Right forelimb (tissue), 1 donor: ENCODE measurements around the gene BCAS2.
"Not testable (repeated sequence)": the region's sequence is repeated elsewhere in the genome, so short reads cannot be mapped to it uniquely, and the experiment has no call there.

Source experiments
- DNase-seq: peaks from one replicate; pipeline ENCODE4 v3.0.0-alpha.2; 2018

Gene BCAS2

DNA sequence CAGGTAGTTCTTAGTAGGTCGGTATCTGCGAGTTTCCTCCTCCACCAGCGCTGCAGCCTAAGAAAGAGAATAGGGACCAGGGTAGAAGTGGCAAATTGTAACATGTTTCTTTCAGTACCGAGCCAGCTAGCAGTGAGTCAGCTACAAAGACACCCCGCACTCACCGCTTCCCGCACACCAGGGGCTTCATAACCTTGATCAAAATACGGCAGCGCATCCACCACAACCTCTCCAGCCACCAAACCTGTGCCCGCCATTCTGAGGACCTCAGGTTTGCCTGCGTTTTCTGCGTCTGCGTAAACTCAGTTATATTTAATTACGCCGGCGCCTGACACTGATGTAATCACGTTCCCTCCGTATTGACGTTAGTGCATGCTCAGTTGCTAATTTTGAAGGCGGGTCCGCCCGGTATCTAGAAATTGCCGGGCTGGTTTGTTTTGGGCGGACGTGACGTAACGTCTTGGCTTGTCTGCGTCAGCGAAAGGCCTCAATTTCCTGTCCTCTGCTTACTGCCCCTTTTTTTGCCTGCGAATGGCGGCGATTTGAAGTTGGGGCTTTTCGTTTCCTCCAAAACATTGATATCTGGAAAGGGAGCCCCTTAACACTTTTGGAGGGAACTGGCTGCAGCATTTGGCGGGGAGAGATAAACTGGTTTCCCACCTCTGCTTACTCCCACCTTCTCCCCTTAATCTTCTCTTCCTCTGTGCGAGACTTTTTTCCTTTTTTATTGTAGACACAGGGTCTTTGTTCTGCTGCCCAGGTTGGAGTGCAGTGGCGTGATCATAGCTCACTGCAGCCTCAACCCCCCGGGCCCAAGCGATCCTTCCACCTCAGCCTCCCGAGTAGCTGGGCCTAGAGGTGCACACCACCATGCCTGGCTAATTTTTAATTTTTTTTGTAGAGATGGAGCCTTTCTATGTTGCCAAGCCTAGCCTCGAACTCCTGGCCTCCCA lies at the start of gene BCAS2:
TSS of gene BCAS2 (minus strand) at position 281 of the 953 bp plus-strand sequence. CDS start at position 257, 24 bp downstream.
- DNase-seq = peak; percentile 96

DNA sequence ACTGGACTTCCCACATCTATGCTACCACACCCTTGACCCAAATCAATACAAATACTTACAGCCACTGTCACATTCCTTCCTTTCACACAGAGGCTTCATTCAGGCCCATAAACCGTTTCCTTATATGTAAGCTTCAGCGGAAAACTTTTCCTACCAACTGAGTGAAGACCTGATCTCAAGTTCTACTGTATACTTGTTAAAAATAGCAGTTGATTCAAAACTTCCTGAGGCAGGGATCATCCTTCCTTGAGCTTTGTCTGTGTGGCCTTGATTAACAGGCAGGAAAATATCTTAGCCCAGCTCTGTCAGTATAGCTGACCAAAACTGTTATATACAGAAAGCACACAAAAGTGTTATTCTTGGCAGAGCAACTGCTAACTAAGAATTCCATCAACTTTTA lies 45.7 kb upstream of the BCAS2 start:
- DNase-seq = no peak

DNA sequence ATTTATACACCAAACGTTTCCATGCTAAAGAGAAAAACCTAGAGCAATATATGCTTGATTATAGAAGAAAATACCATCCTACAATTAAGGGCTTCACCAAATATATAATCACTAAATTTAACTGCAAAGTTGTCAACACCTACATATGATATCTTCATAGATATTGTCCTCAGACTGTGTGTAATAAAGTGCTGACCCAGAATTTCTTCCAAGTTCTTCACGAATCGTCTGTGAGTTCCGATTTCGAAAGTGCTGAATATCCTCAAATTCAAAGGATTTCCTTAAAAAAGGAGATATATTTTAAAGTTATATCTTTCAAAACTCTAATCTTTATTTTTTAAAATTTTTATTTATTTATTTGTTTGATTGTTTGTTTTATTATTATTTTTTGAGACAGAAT lies 41.9 kb upstream of the BCAS2 start:
- DNase-seq = no peak

GRCh38 chr1:114620419-114620818 lies 39.0 kb upstream of the BCAS2 start:
- no peak for DNase-seq

GRCh38 chr1:114618606-114619005 lies 37.2 kb upstream of the BCAS2 start:
- DNase-seq = no peak

DNA sequence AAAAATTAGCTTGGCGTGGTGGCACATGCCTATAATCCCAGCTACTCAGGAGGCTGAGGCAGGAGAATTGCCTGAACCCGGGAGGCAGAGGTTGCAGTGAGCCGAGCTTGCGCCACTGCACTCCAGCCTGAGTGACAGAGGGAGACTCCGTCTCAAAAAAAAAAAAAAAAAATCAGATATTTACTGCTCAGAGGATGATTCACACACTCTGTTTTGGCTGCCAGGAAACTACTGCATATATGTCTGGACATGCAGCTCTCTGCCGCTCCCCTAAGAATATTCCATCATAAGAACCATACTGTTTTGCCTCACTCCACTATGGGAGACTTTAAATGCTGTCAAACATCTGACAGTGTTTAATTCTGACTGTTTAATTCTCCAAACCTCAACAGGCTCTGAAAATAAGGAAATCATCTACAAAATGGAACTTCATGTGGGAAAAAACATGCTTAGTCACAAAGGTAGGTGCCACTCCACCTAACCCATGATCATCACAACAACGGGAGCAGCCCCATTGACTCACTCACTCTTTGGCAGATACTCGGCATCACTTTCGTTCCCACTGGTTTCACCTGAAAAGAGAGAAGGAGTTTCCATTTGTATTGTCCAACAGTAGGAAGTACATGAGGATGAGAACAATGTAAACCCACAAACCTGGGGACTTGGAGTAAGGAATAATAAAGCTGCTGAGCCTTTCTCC lies 29.3 kb upstream of the BCAS2 start:
- no peak for DNase-seq

GRCh38 chr1:114609826-114610225 lies 28.4 kb upstream of the BCAS2 start:
- no peak for DNase-seq

GRCh38 chr1:114609026-114609425 lies 27.6 kb upstream of the BCAS2 start:
- DNase-seq = no peak

DNA sequence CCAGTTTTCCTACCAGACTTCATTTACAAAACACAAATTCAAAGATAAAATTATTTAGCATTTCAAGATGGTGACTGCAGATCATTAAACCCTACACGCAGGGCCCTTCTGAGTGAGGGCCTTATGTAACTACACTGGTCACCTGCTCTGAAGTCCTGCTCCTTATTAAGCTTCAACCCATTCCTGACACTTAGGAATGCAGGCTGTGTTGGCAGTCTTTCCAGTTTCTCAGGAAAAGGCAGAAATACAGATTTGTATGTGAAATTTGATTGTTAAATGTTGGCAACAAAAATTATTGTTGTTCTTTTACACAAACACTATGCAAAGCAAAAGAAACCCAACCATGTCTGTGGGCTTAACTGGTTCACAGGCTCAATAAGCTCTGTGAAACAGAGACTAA lies 25.8 kb upstream of the BCAS2 start:
- no peak for DNase-seq

GRCh38 chr1:114597949-114598348 lies 16.5 kb upstream of the BCAS2 start:
- no peak for DNase-seq

- no peak for DNase-seq
Observed at GRCh38 chr1:114595602-114596001, 14.2 kb upstream of the BCAS2 start.

- no peak for DNase-seq
Observed at GRCh38 chr1:114594046-114594445, 12.6 kb upstream of the BCAS2 start.

GRCh38 chr1:114589122-114589521 lies 7.7 kb upstream of the BCAS2 start:
- DNase-seq = no peak

DNA sequence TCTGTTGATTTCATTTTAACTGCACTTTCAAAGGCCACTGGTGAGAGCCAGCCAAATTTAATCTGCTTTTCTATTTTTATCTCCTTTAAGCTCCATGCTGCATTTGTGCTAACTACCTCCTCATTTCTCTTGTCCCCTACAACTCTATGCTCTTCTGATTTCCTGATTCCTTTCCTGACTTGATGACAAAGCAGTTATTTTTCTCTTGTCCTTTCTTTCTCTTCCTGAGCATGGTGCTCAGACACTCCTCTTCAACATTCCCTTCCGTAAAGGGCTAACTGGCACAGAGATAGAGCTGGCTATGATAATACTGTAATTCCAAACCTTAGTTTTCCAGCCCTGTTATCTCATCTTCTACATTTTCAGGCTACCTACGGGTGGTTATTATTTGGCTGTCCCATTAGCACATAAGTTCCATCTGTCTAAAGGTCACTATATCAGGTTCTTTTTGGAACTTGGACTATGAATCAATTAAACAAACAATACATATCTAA lies 6.8 kb upstream of the BCAS2 start:
- DNase-seq = no peak

DNA sequence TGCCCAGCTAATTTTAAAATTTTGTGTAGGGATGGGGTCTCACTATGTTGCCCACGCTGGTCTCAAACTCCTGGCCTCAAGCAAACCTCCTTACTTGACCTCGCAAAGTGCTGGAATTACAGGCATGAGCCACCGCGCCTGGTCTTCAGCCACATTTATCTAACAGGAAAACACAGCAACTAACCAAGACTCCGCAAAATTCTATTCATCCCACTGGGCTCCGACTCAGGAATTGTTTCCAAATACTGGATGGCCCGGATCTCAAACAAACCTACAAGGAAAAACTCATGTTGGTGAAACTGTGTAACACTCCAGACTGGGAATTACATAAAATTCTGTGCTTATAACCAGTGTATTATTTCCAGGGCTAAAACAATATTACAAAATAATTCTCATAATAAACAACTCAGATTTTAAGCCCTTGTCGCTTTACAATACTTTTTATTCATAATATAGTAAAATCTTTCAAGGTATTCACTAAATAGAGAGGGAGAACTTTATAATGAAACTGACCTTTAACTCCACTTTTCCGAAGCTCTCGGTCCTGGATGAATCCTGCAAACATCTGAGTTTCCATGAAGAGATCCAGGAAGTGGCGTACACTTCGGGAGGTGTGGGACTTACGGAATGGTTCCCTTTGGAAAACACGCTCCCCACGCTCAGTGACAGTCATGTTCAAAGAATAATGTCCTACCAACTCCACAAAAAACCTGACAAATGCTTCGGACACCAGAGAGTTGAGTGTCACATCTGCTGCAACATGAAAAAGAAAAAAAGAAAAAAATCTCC lies 6.0 kb upstream of the BCAS2 start:
- no peak for DNase-seq

- DNase-seq = no peak
Observed at GRCh38 chr1:114586513-114587047, 5.2 kb upstream of the BCAS2 start.

DNA sequence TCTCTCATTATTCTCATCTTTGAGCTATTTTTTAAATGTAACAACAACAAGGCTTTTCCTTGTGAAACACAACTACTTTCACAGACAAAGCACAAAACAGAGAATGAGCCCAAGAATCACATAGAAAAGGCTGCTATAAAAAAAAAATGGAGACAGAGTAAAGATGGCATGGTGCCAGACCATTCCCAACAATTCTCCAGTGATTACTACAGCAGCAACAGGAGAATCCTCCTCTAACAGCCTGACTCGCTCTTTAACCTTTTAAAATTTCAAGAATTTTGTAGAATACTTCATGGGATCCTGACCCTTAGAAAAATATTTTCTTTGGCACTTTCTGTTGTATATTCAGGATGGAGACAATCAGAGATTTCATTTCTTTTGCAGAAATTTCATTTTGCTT lies 3.8 kb upstream of the BCAS2 start:
- DNase-seq = no peak

GRCh38 chr1:114574365-114574764 lies 7.0 kb downstream of the BCAS2 start:
- no peak for DNase-seq

DNA sequence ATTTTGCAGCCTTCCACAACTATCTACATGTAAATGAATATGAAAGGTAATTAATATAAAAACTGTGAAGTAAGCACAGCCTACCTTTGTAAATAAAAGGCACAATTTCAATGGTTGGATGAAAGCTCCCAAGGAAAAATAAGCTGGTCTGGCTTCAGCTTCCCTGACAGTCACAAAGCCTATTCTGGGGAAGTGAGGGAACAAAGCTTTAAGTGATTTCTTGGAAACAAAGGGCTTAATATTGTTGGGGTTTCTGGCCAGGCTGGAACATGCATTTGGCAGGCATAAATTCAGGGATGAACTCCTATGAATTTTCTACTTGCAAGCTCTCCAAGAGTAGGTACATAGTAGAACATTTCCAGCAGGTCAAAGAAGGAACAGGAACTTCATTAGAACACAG lies 17.3 kb downstream of the BCAS2 start:
- DNase-seq = no peak

DNA sequence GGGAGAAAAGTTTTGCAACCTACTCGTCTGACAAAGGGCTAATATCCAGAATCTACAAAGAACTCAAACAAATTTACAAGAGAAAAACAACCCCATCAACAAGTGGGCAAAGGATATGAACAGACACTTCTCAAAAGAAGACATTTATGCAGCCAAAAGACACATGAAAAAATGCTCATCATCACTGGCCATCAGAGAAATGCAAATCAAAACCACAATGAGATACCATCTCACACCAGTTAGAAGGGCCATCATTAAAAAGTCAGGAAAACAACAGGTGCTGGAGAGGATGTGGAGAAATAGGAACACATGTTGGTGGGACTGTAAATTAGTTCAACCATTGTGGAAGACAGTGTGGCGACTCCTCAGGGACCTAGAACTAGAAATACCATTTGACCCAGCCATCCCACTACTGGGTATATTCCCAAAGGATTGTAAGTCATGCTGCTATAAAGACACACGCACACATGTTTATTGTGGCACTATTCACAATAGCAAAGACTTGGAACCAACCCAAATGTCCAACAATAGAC lies 18.4 kb downstream of the BCAS2 start:
- not testable (repeated sequence) for DNase-seq

DNA sequence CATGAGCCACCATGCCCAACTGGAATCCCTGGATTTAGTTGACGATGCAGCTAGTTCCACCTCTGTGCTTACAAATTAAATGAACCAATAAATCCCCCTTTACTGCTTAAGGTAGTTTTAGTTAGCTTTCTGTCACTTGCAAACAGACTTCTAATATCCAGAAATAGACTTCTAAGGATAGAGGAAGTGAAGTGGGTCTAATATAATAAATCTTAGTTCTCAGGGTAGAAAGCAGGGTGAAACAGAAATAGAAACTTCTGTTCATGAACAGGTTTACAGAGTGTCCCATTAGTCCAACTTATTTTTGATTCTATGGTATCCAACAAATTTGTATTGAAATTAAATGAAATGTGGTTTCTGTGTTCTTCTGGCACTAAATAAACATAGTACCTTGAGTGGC lies 20.1 kb downstream of the BCAS2 start:
- DNase-seq = no peak

DNA sequence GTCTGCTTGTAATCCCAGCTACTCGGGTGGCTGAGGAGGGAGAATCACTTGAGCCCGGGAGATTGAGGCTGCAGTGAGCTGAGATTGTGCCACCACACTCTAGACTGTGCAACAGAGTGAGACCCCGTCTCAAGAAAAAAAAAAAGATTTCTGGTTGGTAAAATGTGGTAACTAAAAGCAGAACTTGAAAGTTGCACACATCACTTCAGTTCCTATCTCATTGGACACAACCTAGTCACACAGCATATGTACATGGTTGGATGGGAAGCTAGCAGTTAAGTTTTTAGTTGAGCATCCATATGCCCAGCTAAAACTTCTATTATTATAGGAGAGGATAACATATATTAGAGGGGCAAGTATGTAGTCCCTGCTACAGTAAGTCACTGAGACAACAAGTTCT lies 22.1 kb downstream of the BCAS2 start:
- no peak for DNase-seq

DNA sequence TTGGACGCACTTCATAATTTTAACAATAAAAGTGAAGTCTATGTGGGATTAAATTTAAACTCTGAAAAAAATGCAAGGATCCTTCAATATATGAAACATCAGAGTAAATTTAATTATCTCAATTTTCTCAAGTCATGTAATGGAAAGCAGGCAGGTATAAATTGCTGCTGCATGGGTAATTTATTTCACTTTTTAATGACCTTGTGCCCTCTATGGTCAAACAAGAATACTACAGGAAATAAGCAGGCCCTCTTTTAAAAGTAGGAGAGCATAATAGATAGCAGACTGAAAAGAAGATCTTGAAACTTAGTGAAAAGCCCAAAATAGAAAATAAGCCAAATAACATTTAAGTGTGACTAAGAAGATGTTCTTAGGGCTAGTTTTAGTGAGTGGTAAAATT lies 22.9 kb downstream of the BCAS2 start:
- no peak for DNase-seq
